RWPE1 (cell line): ENCODE data around the gene CD44.

Experiments used
- CTCF ChIA-PET: fragments of 350-600 bp; sonication (Branson Sonifier 250); formaldehyde crosslinking; extraction: SDS; loops from one replicate; lab custom pipeline; 2021; lab: Yijun Ruan, JAX
- POLR2A ChIA-PET: fragments of 400-600 bp; formaldehyde crosslinking; extraction: SDS; loops from one replicate; lab custom pipeline; 2020; ENCODE audit warnings: antibody characterized with exemption; ENCODE audit not compliant: low non-redundant PET; lab: Yijun Ruan, JAX
- DNase-seq: peaks from one replicate; pipeline ENCODE4 v3.0.0; 2012; ENCODE audit warnings: low spot score
- H3K27ac ChIP-seq: fragments of 450-650 bp; 2 replicates; pipeline ENCODE4 v1.5.1; 2017
- CTCF ChIP-seq: fragments of 450-650 bp; conservative IDR thresholded peaks from 2 replicates; pipeline ENCODE4 v1.5.1; 2017; ENCODE audit warnings: low read depth, mild to moderate bottlenecking

CD44 gene

GRCh38 chr11:35281169-35281688, 142.3 kb downstream of the CD44 start:
- DNase-seq, result no peak
- no peak overlapping the region for H3K27ac ChIP-seq
- ChIA-PET CTCF (no interaction called here), POLR2A (no interaction called here)
- TF ChIP-seq CTCF, result no peak
